ENCODE results near the gene OR6M1.

- TF ChIP-seq GATA2 (IDR thresholded peaks at IDR 0.05; ENCODE audit: low read depth, low read length) = no peak
- no peak for TF ChIP-seq GATA3 (IDR thresholded peaks at IDR 0.05; ENCODE audit: low read depth, low read length)
Measured at GRCh38 chr11:123852321-123852720, 46.2 kb upstream of the OR6M1 start.

All from SH-SY5Y (cell line).